Fibroblast of lung (primary cell): ENCODE results near the gene AHCYL1. TPM values are rescaled to one million over a fixed set of nuclear protein-coding genes. Genes with fewer than 3 reads are reported as not detected.

ENCODE experiments used
- DNase-seq, 2 donors: peaks; one replicate each; pipeline versions ENCODE4 v3.0.0 to v3.0.0-alpha.2; 2010; ENCODE audit warnings: low read depth in 2 of 2
- H2AFZ ChIP-seq: 2 replicates; pipeline ENCODE4 v1.5.1; 2012; ENCODE audit warnings: low read length, control low read depth, inconsistent platforms
- H3K27ac ChIP-seq: 2 replicates; pipeline ENCODE4 v1.5.1; 2011; ENCODE audit warnings: low read length, control low read depth; ENCODE audit not compliant: insufficient read depth
- H3K27me3 ChIP-seq: 2 replicates; pipeline ENCODE4 v1.5.1; 2011; ENCODE audit warnings: mild to moderate bottlenecking, low read length; ENCODE audit not compliant: control insufficient read depth, insufficient read depth
- H3K36me3 ChIP-seq: 2 replicates; pipeline ENCODE4 v1.5.1; 2011; ENCODE audit warnings: low read length; ENCODE audit not compliant: control insufficient read depth, insufficient read depth
- H3K4me1 ChIP-seq: 2 replicates; pipeline ENCODE4 v1.5.1; 2011; ENCODE audit warnings: low read length; ENCODE audit not compliant: control insufficient read depth, insufficient read depth; ENCODE audit errors: extremely low read depth
- H3K4me2 ChIP-seq: 2 replicates; pipeline ENCODE4 v1.5.1; 2011; ENCODE audit warnings: low read length, control low read depth; ENCODE audit not compliant: insufficient read depth; ENCODE audit errors: extremely low read depth
- H3K4me3 ChIP-seq, 4 experiments: fragments of 200-600 bp in 1 of 4; sonication (generic) in 1 of 4; replicated peaks in 1 of 4; 2 replicates each; pipeline ENCODE4 v1.5.1; 2011 to 2016; ENCODE audit warnings: low read length in 4 of 4, low read depth in 3 of 4, mild to moderate bottlenecking in 3 of 4, control low read depth in 2 of 4, inconsistent platforms in 1 of 4, mixed read lengths in 1 of 4; ENCODE audit not compliant: insufficient read depth in 1 of 4; ENCODE audit errors: control extremely low read depth in 1 of 4
- H3K79me2 ChIP-seq: 2 replicates; pipeline ENCODE4 v1.5.1; 2012; ENCODE audit warnings: mild to moderate bottlenecking, low read length, inconsistent platforms; ENCODE audit not compliant: control insufficient read depth, insufficient read depth
- H3K9ac ChIP-seq: 2 replicates; pipeline ENCODE4 v1.5.1; 2011; ENCODE audit warnings: mild to moderate bottlenecking, low read length, control low read depth; ENCODE audit not compliant: insufficient read depth
- H3K9me3 ChIP-seq: 2 replicates; pipeline ENCODE4 v1.5.1; 2012; ENCODE audit warnings: low read depth, low read length; ENCODE audit not compliant: control insufficient read depth, insufficient read depth
- H4K20me1 ChIP-seq: 2 replicates; pipeline ENCODE4 v1.5.1; 2011; ENCODE audit warnings: low read length; ENCODE audit not compliant: control insufficient read depth, insufficient read depth; ENCODE audit errors: extremely low read depth
- CTCF ChIP-seq, 2 donors: IDR thresholded peaks in 1 of 2; conservative IDR thresholded peaks in 1 of 2; 1 replicate in 1 of 2; 2 replicates in 1 of 2; pipeline ENCODE4 v1.5.1; 2011 to 2012; ENCODE audit warnings: low read length in 2 of 2, control low read depth in 1 of 2, inconsistent platforms in 1 of 2, low read depth in 1 of 2, mild to moderate bottlenecking in 1 of 2
- EZH2 ChIP-seq: IDR thresholded peaks from 2 replicates; pipeline ENCODE4 v1.5.1; 2012; ENCODE audit warnings: low read length, control low read depth, mild to moderate bottlenecking; ENCODE audit errors: missing control alignments
- polyA plus RNA-seq, 2 donors: library from polyadenylated mRNA; depleted of rRNA in 1 of 2; stranded (reverse) in 1 of 2; unstranded in 1 of 2; fragments of >200 nt; gene quantifications; 2 replicates each; pipeline ENCODE4 v1.2.1, GENCODE V29; 2011 to 2012; ENCODE audit warnings: missing spikeins in 1 of 2
- total RNA-seq: library from RNA; depleted of rRNA; stranded (reverse); fragments of >200 nt; gene quantifications from 2 replicates; pipeline ENCODE4 v1.2.1, GENCODE V29; 2014

AHCYL1 gene
- total and polyA plus RNA-seq, 2 donors (not counting 1 experiment from before 2014, with no cell fraction given): 70.5 to 83.3 TPM

GRCh38 chr1:110039641-110040040 lies 55.1 kb downstream of the AHCYL1 start:
- Histone ChIP-seq H4K20me1 (no peaks in the 10 kb centered on the region), H3K9me3 (no peaks in the 10 kb centered on the region), H3K4me3 (no peak overlapping the region), H3K4me2 (no peak overlapping the region), H3K79me2 (peaks cover 24% of the 10 kb centered on the region), H3K27me3 (no peaks in the 10 kb centered on the region), H3K9ac (no peak overlapping the region), H3K4me1 (no peaks in the 10 kb centered on the region), H3K27ac (no peak overlapping the region), H3K36me3 (peaks cover 30% of the 10 kb centered on the region), H2AFZ (no peak overlapping the region)
- TF ChIP-seq CTCF (conservative IDR thresholded peaks at IDR 0.05 in 1 of 2, IDR thresholded peaks at IDR 0.05 in 1 of 2; ENCODE audit: low read depth in 1 of 2, low read length in 2 of 2): no peak
- no peak for TF ChIP-seq EZH2
- no peak for DNase-seq

GRCh38 chr1:110040548-110040947 lies 56.0 kb downstream of the AHCYL1 start:
- Histone ChIP-seq H3K4me3 (no peak overlapping the region), H3K27me3 (no peaks in the 10 kb centered on the region), H3K36me3 (peaks cover 31% of the 10 kb centered on the region), H3K4me2 (no peak overlapping the region), H2AFZ (no peak overlapping the region), H3K27ac (no peak overlapping the region), H3K9me3 (no peaks in the 10 kb centered on the region), H3K4me1 (no peaks in the 10 kb centered on the region), H3K79me2 (peaks cover 18% of the 10 kb centered on the region), H4K20me1 (no peaks in the 10 kb centered on the region), H3K9ac (no peak overlapping the region)
- DNase-seq: no peak
- TF ChIP-seq EZH2 (no peak), CTCF (conservative IDR thresholded peaks at IDR 0.05 in 1 of 2, IDR thresholded peaks at IDR 0.05 in 1 of 2; ENCODE audit: low read depth in 1 of 2, low read length in 2 of 2) (no peak)

- H3K9ac ChIP-seq: no peak overlapping the region
- no peaks in the 10 kb centered on the region for H3K9me3 ChIP-seq
- no peak overlapping the region for H3K4me2 ChIP-seq
- no peak overlapping the region for H3K4me3 ChIP-seq
- H3K36me3 ChIP-seq: peaks cover 35% of the 10 kb centered on the region
- H4K20me1 ChIP-seq: no peaks in the 10 kb centered on the region
- H3K27ac ChIP-seq: no peak overlapping the region
- no peaks in the 10 kb centered on the region for H3K4me1 ChIP-seq
- H3K27me3 ChIP-seq: no peaks in the 10 kb centered on the region
- no peaks in the 10 kb centered on the region for H3K79me2 ChIP-seq
- no peak for DNase-seq
- H2AFZ ChIP-seq: no peak overlapping the region
- TF ChIP-seq EZH2 (no peak), CTCF (conservative IDR thresholded peaks at IDR 0.05 in 1 of 2, IDR thresholded peaks at IDR 0.05 in 1 of 2; ENCODE audit: low read depth in 1 of 2, low read length in 2 of 2) (no peak)
These were observed 58.5 kb downstream of the AHCYL1 start for GRCh38 chr1:110043016-110043415.
